DMS153 treated with DMSO at 0.1 percent for 48 hours (cell line): ENCODE measurements around the gene STK32B.
"Not testable (repeated sequence)": the region's sequence is repeated elsewhere in the genome, so short reads cannot be mapped to it uniquely, and the experiment has no call there.

Experiments
- DNase-seq: peaks from one replicate; lab custom pipeline; 2025; ENCODE audit not compliant: unreplicated experiment; lab: John Stamatoyannopoulos, UW

Gene STK32B

GRCh38 chr4:5066968-5067367, 15.7 kb downstream of the STK32B start:
- not testable (repeated sequence) for DNase-seq

- no peak for DNase-seq
Observed at GRCh38 chr4:5067908-5068307, 16.6 kb downstream of the STK32B start.

GRCh38 chr4:5069901-5070300, 18.6 kb downstream of the STK32B start:
- no peak for DNase-seq

DNA sequence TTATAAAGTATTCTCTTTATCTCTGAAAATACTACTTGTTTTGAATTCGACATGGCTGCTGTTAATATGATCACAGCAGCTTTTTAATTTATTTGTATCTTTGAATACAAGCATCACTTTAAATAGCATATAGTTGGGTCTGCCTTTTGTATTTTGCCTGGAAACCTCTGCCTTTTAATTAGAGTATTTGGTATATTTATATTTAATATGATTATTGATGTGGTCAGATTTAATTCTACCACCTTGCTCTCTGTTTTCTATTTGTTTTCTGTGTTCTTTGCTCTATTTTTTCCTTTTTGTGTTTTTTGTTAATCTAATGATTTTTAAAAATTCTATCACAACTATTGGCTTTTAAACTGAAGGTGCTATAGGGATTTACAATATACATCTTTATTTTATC, 21.7 kb downstream of the STK32B start:
- no peak for DNase-seq

- no peak for DNase-seq
Observed at GRCh38 chr4:5078009-5078408, 26.7 kb downstream of the STK32B start.

DNA sequence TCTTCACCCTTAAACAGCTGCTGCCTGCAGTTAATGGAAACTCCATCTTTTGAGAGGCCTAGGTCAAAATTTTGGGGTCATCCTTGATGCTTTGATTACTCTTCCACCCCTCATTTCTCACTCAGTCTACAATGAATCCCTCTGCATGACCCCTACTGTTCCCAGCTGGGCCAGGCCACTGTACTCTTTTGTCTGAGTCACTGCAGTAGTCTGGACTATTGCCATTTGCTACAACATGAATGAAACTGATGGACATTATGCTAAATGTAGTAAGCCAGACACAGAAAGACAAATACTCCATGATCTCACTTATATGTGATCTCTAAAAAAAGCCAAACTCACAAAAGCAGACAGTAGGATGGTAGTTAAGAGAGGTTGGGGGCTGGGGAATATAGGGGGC, 28.3 kb downstream of the STK32B start:
- no peak for DNase-seq

DNA sequence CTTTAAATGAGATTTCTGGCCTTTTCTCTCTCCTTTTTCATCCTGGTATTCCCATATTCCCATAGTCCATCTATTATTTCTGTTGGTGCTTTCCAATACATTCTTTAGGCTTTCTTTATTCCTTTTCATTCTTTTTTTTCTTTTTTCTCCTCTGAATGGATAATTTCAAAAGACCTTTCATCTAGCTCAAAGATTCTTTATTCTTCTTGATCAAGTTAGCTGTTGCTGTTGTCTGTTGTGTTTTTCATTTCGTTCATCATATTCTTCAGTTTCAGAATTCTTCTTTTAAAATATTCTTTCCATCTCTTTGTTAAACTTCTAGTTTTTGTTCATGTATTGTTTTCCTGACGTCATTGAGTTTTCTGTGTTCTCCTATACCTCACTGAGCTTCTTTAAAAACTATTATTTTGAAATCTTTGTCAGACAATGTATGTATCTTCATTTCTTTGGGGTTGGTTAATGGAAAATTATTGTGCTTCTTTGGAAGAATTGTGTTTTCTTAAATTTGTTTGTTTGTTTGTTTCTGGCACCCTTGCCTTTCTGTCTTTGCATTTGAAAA, 30.2 kb downstream of the STK32B start:
- DNase-seq = no peak

DNA sequence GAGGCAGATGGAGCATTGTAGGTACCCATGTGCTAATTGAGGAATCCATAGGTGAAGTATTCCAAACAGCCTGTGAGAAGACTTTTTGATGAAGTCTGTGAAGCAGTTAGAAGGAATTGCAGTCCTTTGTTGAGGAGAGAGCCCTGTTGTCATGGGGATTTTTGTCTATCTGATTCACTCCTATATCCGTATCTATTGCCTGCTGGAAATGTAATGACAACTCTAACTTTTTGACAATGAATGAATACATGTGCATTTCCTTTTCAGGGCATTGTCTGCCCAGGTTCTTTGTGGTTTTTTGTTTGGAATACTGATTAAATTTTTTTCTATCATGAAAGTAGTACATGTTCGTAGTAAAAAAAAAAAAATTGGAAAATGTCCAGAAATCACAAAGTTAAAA, 31.1 kb downstream of the STK32B start:
- DNase-seq = no peak

GRCh38 chr4:5084911-5085475, 33.7 kb downstream of the STK32B start:
- DNase-seq = no peak

DNA sequence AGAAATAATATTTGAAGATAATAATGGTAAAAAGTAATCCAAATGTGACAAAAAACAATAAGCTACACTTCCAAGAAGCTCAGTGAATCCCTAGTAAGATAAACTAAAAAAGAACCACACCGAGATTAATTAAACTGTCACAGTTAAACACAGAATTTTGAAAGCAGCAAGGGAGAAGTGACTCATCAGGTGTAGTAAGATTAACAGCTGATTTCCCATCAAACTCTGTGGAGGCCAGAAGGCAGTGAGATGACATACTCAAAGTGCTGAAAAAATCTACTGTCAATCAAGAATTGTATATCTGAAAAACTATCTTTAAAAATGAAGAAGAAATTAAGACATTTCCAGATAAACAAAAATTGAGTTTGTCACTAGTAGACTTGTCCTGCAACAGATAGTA, 35.3 kb downstream of the STK32B start:
- DNase-seq = no peak

- no peak for DNase-seq
Observed at GRCh38 chr4:5096261-5096660, 45.0 kb downstream of the STK32B start.

DNA sequence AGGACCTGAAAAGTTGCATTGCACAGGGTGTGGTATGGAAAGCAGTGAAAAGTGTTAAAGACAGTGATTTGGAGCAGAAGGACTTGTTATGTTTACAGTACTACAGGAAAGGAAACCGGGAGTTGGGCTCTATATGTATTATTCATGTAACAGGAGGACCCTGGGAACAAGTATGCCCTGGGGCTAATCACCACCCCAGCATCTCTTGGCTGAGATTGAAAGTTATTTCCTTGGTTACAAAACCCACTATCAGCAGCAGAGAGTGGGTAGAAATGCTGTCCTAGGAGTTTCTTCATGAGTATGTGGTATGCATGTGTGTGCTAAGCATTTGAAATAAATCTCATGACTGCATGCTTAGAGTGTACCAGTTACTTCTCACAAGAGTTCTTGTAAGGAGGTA, 46.9 kb downstream of the STK32B start:
- DNase-seq = no peak

GRCh38 chr4:5100336-5100735, 49.1 kb downstream of the STK32B start:
- DNase-seq = no peak

DNA sequence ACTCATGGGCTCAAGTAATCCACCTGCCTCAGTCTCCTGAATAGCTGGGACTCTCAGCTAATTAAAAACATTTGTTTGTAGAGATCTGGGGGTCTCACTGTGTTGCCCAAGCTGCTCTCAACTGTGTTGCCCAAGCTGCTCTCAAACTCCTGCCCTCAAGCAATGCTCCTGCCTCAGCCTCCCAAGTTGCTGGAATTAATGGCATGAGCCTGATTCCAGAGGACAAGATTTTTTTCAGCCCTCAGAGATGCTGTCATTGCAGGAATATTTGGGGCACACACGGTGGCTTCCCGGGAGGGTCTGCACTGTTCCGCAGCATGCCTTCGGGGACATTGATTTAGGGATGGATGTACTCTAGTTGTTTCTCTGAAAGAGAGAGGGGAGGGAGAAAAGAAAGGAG, 49.7 kb downstream of the STK32B start:
- no peak for DNase-seq

DNA sequence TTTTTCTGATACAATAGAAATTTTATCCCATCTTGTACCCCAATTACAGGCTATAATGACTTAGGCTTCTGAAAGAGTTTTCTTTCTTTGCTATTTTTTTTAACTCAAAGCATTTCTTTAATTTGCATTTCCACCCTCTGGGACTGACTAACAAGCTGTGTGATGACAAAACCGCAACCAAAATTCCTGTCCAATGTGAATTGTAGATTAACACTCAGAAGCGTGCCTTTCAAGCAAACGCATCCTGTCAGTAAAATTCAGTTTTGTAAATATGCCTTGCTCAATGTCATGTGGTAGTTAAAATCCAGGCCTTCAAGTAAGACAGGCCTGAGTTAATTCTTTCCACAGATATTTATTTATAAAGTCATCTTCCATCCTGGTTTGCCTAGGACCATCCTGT, 50.3 kb downstream of the STK32B start:
- no peak for DNase-seq

DNA sequence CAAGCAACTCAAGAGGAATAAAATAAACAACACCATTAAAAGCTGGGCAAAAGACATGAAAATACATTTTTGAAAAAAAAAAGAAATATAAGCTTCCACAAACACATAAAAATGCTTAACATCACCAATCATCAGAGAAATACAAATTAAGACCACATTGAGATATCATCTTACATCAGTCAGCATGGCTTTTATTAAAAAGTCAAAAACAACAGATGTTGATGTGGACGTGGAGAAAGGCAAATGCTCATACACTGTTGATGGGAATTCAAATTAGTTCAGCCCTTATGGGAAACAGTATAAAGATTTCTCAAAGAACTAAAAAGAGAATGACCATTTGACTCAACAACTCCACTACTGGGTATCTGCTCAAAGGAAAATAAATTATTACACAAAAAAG, 59.6 kb downstream of the STK32B start:
- no peak for DNase-seq

DNA sequence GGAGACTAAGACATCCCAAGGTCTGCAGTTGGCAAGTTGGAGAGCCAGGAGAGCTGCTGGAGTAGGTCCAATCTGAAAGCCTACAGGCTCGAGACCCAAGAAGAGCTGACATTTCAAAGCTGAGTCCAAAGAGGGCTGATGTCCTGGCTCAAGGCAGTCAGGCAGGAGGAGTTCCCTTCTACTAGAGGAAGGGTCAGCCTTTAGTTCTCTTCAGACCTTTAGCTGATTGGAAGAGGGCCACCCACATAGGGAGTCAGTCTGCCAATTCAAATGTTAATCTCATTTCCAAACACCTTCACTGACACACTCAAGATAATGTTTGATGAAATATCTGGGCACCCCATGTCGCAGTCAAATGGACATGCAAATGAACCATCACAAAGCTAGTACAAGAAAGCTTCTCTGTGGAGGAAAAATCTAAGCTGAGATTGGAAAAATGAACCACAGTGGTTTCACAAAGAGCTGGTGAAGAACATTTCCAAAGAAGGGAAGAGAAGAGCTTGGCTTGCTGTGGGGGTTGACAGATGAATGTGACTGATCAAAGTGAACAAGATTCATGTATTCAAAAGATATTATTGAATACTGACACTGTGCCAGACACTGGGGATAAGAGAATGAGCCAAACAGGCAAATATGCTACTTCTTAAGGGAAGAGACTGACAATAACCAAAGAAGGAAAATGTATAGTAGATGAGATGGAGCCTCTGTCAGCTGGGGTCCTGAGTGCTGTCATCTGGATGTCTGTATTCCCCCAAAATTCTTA, 61.2 kb downstream of the STK32B start:
- DNase-seq = no peak

GRCh38 chr4:5114950-5115349, 63.7 kb downstream of the STK32B start:
- DNase-seq = no peak

DNA sequence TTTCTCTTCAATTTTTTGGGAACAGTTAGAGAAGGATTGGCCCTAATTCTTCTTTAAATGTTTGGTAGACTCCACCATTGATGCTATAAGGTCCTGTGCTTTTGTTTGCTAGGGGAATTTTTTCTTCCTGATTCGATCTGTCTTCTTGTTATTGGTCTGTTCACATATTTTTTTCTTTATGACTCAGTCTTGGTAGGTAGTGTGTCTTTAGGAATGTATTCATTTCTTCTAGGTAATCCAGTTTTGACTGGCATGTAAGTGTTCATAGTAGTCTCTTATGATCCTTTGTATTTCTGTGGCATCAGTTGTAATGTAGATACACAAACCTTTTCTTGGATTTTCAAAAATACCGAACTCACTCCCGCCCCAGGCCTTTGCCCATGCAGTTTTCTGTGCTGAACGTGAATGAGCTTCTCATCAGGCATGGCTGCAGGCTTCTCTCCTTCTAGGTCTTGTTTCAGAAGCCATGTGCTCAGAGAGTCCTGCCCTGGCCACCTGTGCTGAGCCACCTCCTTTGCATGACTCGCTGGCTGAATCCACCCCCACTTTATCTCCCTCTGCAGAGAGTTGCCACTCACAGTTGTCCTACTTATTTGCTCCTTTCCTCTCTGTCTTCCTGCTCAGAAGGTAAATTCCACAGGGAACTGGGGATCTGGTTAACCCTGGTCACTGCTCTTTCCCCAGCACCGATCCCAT, 67.0 kb downstream of the STK32B start:
- DNase-seq = no peak

- no peak for DNase-seq
Observed at GRCh38 chr4:5118994-5119835, 67.9 kb downstream of the STK32B start.

- no peak for DNase-seq
Observed at GRCh38 chr4:5120067-5120466, 68.8 kb downstream of the STK32B start.
